ENCODE results near the gene DDX60.

DNA sequence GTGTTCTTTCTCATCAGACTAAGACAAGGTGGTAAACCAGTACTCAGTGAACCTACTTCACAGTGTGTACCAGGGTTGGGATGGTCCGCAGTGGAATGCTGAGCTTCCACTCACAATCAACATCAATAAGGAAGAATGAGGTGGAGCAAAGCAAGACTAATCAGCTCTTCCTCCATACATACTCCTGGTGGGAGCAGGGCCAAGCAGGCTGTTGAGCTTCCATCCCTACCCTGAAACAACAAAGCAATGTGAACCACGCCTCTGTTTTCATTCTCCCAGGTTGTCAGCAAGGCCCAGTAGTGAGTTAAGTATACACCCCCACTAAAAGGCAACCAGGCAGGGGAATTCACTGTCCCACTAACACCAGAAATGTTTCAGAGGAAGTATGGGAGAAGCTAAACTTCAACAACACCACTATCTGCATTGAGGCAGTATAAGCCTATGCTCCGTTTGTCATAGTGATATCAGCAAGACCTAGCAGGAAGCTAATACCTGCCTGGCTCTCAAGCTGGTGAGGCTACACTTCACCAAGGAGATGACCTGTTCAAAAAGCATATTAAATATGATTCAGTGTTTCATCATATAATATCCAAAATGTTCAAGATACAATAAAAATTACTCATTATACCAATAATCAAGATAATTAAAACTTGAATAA lies 109.5 kb downstream of the DDX60 start:
- TF ChIP-seq CTCF (IDR thresholded peaks at IDR 0.05; ENCODE audit: low read depth, low read length, missing input control) (no peak), REST (IDR thresholded peaks at IDR 0.05) (no peak), NR2F2 (IDR thresholded peaks at IDR 0.05) (no peak), FOXA2 (IDR thresholded peaks at IDR 0.05) (no peak), JUND (IDR thresholded peaks at IDR 0.05) (no peak), RAD21 (IDR thresholded peaks at IDR 0.05) (no peak), SP1 (IDR thresholded peaks at IDR 0.05) (no peak), YY1 (IDR thresholded peaks at IDR 0.05) (no peak), TAF1 (conservative IDR thresholded peaks at IDR 0.05) (no peak)
- TF ChIP-seq, protein P1, sequence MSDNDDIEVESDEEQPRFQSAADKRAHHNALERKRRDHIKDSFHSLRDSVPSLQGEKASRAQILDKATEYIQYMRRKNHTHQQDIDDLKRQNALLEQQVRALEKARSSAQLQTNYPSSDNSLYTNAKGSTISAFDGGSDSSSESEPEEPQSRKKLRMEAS (IDR thresholded peaks at IDR 0.05), result no peak
- TF ChIP-seq, protein P2, sequence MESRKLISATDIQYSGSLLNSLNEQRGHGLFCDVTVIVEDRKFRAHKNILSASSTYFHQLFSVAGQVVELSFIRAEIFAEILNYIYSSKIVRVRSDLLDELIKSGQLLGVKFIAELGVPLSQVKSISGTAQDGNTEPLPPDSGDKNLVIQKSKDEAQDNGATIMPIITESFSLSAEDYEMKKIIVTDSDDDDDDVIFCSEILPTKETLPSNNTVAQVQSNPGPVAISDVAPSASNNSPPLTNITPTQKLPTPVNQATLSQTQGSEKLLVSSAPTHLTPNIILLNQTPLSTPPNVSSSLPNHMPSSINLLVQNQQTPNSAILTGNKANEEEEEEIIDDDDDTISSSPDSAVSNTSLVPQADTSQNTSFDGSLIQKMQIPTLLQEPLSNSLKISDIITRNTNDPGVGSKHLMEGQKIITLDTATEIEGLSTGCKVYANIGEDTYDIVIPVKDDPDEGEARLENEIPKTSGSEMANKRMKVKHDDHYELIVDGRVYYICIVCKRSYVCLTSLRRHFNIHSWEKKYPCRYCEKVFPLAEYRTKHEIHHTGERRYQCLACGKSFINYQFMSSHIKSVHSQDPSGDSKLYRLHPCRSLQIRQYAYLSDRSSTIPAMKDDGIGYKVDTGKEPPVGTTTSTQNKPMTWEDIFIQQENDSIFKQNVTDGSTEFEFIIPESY (IDR thresholded peaks at IDR 0.05), result no peak
